HG03565 (cell line): ENCODE results near the gene ANO4.
"Not testable (repeated sequence)": the region's sequence is repeated elsewhere in the genome, so short reads cannot be mapped to it uniquely, and the experiment has no call there.

Source experiments
- ATAC-seq: cut with Tn5 transposase; IDR thresholded peaks from one replicate; pipeline ENCODE4 v1.9.1; 2021; ENCODE audit warnings: mild to moderate bottlenecking, moderate library complexity; ENCODE audit not compliant: unreplicated experiment

The ANO4 gene

GRCh38 chr12:101078536-101079285 lies 284.1 kb downstream of the ANO4 start:
- ATAC-seq, result no peak

GRCh38 chr12:101082706-101083105 lies 288.1 kb downstream of the ANO4 start:
- no peak for ATAC-seq

- ATAC-seq, result no peak
These were observed 292.0 kb downstream of the ANO4 start for GRCh38 chr12:101086490-101087135.

GRCh38 chr12:101087920-101088319 lies 293.3 kb downstream of the ANO4 start:
- ATAC-seq, result no peak

- no peak for ATAC-seq
These were observed 294.7 kb downstream of the ANO4 start for GRCh38 chr12:101089271-101089670.

- ATAC-seq, result not testable (repeated sequence)
These were observed 295.6 kb downstream of the ANO4 start for GRCh38 chr12:101090222-101090621.

GRCh38 chr12:101097829-101098580 lies 303.4 kb downstream of the ANO4 start:
- no peak for ATAC-seq

GRCh38 chr12:101107032-101107763 lies 312.6 kb downstream of the ANO4 start:
- no peak for ATAC-seq

- no peak for ATAC-seq
These were observed 313.6 kb downstream of the ANO4 start for GRCh38 chr12:101108130-101108529.

GRCh38 chr12:101110866-101111265 lies 316.3 kb downstream of the ANO4 start:
- no peak for ATAC-seq

GRCh38 chr12:101111441-101111840 lies 316.9 kb downstream of the ANO4 start:
- no peak for ATAC-seq

GRCh38 chr12:101115326-101115725 lies 320.8 kb downstream of the ANO4 start:
- ATAC-seq, result no peak

- no peak for ATAC-seq
These were observed 322.3 kb downstream of the ANO4 start for GRCh38 chr12:101116911-101117310.

GRCh38 chr12:101117842-101118241 lies 323.3 kb downstream of the ANO4 start:
- ATAC-seq, result no peak

- no peak for ATAC-seq
These were observed 333.1 kb downstream of the ANO4 start for GRCh38 chr12:101127521-101128219.

- not testable (repeated sequence) for ATAC-seq
These were observed 351.3 kb downstream of the ANO4 start for GRCh38 chr12:101145777-101146431.

GRCh38 chr12:101165319-101165718 lies 370.7 kb downstream of the ANO4 start:
- no peak for ATAC-seq

- no peak for ATAC-seq
These were observed 372.3 kb downstream of the ANO4 start for GRCh38 chr12:101166866-101167265.

- ATAC-seq, result no peak
These were observed 373.4 kb downstream of the ANO4 start for GRCh38 chr12:101168001-101168400.

- no peak for ATAC-seq
These were observed 377.7 kb downstream of the ANO4 start for GRCh38 chr12:101172316-101172715.
